GM12878 (cell line): ENCODE results near the gene TSPAN10. TPM values are rescaled to one million over a fixed set of nuclear protein-coding genes. Genes with fewer than 3 reads are reported as not detected.

ENCODE experiments used
- ATAC-seq: fragments of 200-7000 bp; cut with Tn5 transposase; 3 replicates; pipeline ENCODE4 v1.9.1; 2020; ENCODE audit warnings: mild to moderate bottlenecking, moderate library complexity
- BruUV-seq: library from RNA; stranded (reverse); fragments of 400-500 nt; replicated peaks from 2 replicates; lab custom pipeline; 2021; lab: Mats Ljungman, UMichigan
- CTCF ChIA-PET: fragments of 300-600 bp; sonication (Branson Sonifier 250); formaldehyde crosslinking; extraction: SDS; loops from one replicate; lab custom pipeline; 2021; ENCODE audit warnings: inconsistent platforms; lab: Yijun Ruan, JAX
- POLR2A ChIA-PET: fragments of 350-600 bp; formaldehyde crosslinking; extraction: SDS; loops from one replicate; lab custom pipeline; 2021; ENCODE audit warnings: inconsistent platforms; lab: Charles Lee
- RAD21 ChIA-PET: fragments of 300-600 bp; sonication (Branson Sonifier 250); formaldehyde crosslinking; loops from one replicate; lab custom pipeline; 2023; ENCODE audit warnings: antibody characterized with exemption; ENCODE audit not compliant: unreplicated experiment; lab: Charles Lee
- SMC1A ChIA-PET: fragments of 300-600 bp; sonication (Branson Sonifier 250); formaldehyde crosslinking; loops from one replicate; lab custom pipeline; 2023; ENCODE audit not compliant: unreplicated experiment, uncharacterized antibody; lab: Charles Lee
- DNase-seq: peaks from one replicate; pipeline ENCODE4 v3.0.0-alpha.2; 2011; ENCODE audit warnings: low read depth, low spot score
- FAIRE-seq: peaks from 3 replicates; lab custom pipeline; 2011; peaks lifted over from hg19 to GRCh38; lab: Jason Lieb, UNC
- H2AFZ ChIP-seq: 2 replicates; pipeline ENCODE4 v1.6.0; 2011; ENCODE audit warnings: low read depth, low read length, control low read depth; ENCODE audit not compliant: control insufficient read depth
- H3K27ac ChIP-seq: 2 replicates; pipeline ENCODE4 v1.5.1; 2011; ENCODE audit warnings: control low read depth; ENCODE audit not compliant: control insufficient read depth, insufficient read depth
- H3K27me3 ChIP-seq, 2 experiments: replicated peaks in 1 of 2; 2 replicates each; pipeline versions ENCODE4 v1.6.0 to v1.6.1; 2011; ENCODE audit warnings: low read length in 1 of 2; ENCODE audit not compliant: control insufficient read depth in 2 of 2, insufficient read depth in 2 of 2
- H3K36me3 ChIP-seq, 2 experiments: 2 replicates each; pipeline ENCODE4 v1.5.1; 2011; ENCODE audit warnings: low read length in 1 of 2; ENCODE audit not compliant: control insufficient read depth in 2 of 2, insufficient read depth in 2 of 2
- H3K4me1 ChIP-seq: 2 replicates; pipeline ENCODE4 v1.6.1; 2011; ENCODE audit warnings: mild to moderate bottlenecking, low read length, moderate library complexity, mixed read lengths; ENCODE audit not compliant: control insufficient read depth, insufficient read depth
- H3K4me2 ChIP-seq: 2 replicates; pipeline ENCODE4 v1.6.0; 2011; ENCODE audit warnings: control low read depth; ENCODE audit not compliant: control insufficient read depth, insufficient read depth
- H3K4me3 ChIP-seq: fragments of 200-600 bp; sonication (generic); 2 replicates; pipeline ENCODE4 v1.5.1; 2016
- H3K79me2 ChIP-seq: 2 replicates; pipeline ENCODE4 v1.6.0; 2011; ENCODE audit warnings: low read length; ENCODE audit not compliant: control insufficient read depth, insufficient read depth
- H3K9ac ChIP-seq: 2 replicates; pipeline ENCODE4 v1.8.0; 2011; ENCODE audit warnings: low read length, control low read depth, mixed read lengths; ENCODE audit not compliant: control insufficient read depth, insufficient read depth
- H3K9me3 ChIP-seq: replicated peaks from 3 replicates; pipeline ENCODE4 v1.5.1; 2011; ENCODE audit warnings: mild to moderate bottlenecking, low read length; ENCODE audit not compliant: control insufficient read depth, insufficient read depth
- H4K20me1 ChIP-seq: 2 replicates; pipeline ENCODE4 v1.6.0; 2011; ENCODE audit not compliant: control insufficient read depth, insufficient read depth
- HDGF ChIP-seq: fragments of 450-650 bp; IDR thresholded peaks from 2 replicates; pipeline ENCODE4 v1.6.1; 2016; ENCODE audit warnings: antibody characterized with exemption
- JUND ChIP-seq: IDR thresholded peaks from 2 replicates; pipeline ENCODE4 v1.6.1; 2012; ENCODE audit warnings: low read depth, mild to moderate bottlenecking, low read length, improper control_type of control experiment, moderate library complexity
- NBN ChIP-seq: fragments of 450-650 bp; IDR thresholded peaks from 2 replicates; pipeline ENCODE4 v1.6.1; 2016
- RAD21 ChIP-seq: IDR thresholded peaks from 2 replicates; pipeline ENCODE4 v1.6.1; 2011; ENCODE audit warnings: mild to moderate bottlenecking, low read depth, low read length, moderate library complexity; ENCODE audit not compliant: insufficient read depth
- RFX5 ChIP-seq: IDR thresholded peaks from 2 replicates; pipeline ENCODE4 v1.6.1; 2011; ENCODE audit warnings: low read depth, low read length, improper control_type of control experiment
- SMAD5 ChIP-seq: IDR thresholded peaks from 2 replicates; pipeline ENCODE4 v1.6.1; 2016; ENCODE audit warnings: antibody characterized with exemption, low read depth
- STAT3 ChIP-seq: IDR thresholded peaks from 2 replicates; pipeline ENCODE4 v1.6.1; 2011; ENCODE audit warnings: low read depth, low read length, improper control_type of control experiment
- YY1 ChIP-seq: IDR thresholded peaks from 2 replicates; pipeline ENCODE4 v1.6.1; 2011; ENCODE audit warnings: low read depth, mild to moderate bottlenecking, low read length
- WGBS: methylation state at CpG from one replicate; pipeline ENCODE4 v1.1.6; 2016; ENCODE audit warnings: low lambda C conversion rate; ENCODE audit not compliant: insufficient replicate concordance, insufficient coverage; ENCODE audit errors: missing lambda C conversion rate; 5-methylcytosine and 5-hydroxymethylcytosine counted together
- in situ Hi-C: fragments of 300-500 bp; cut with MboI; formaldehyde crosslinking; loops from 9 replicates; pipeline ENCODE4 v1.14.3; 2018; ENCODE audit warnings: mixed read lengths
- intact Hi-C: fragments of 100-400 bp; cut with micrococcal nuclease; formaldehyde crosslinking; loops from one replicate; pipeline ENCODE4 v1.14.2; 2022; ENCODE audit not compliant: unreplicated experiment
- polyA plus RNA-seq, 11 experiments: library from polyadenylated mRNA; depleted of rRNA in 4 of 11; unstranded in 6 of 11; stranded (reverse) in 5 of 11; fragments of >200 nt; fragmentation: Nextera tagmentation in 4 of 11; fragmentation: Illumina TruSeq in 1 of 11; extraction: Ambion mirVana in 4 of 11; extraction: Trizol in 1 of 11; gene quantifications; 1 replicate in 1 of 11; 2 replicates in 10 of 11; pipeline versions ENCODE4 v1.2.1 to v1.2.3, GENCODE V29; 2011 to 2016; ENCODE audit warnings: inconsistent platforms in 2 of 11, missing spikeins in 2 of 11, low read depth in 1 of 11
- total RNA-seq, 4 experiments: library from RNA; depleted of rRNA in 3 of 4; stranded (reverse); fragments of >200 nt in 3 of 4; fragmentation: Illumina TruSeq in 1 of 4; extraction: Trizol in 1 of 4; gene quantifications; 2 replicates each; pipeline versions ENCODE4 v1.2.1 to v1.2.3, GENCODE V29; 2013 to 2021
- TF ChIP-seq, protein P1 (sequence below): fragments of 450-650 bp; IDR thresholded peaks from 2 replicates; pipeline ENCODE4 v1.6.1; 2016; ENCODE audit warnings: mild to moderate bottlenecking
- TF ChIP-seq, protein P2 (sequence below): fragments of 450-650 bp; conservative IDR thresholded peaks from 2 replicates; pipeline ENCODE4 v1.6.1; 2017; ENCODE audit warnings: mild to moderate bottlenecking, moderate library complexity

TSPAN10 gene
- total and polyA plus RNA-seq, 10 of the 15 experiments (the other 5 are each of a cell fraction or from before 2014, with no cell fraction given) = 0.13 to 0.82 (median 0.43) TPM

DNA sequence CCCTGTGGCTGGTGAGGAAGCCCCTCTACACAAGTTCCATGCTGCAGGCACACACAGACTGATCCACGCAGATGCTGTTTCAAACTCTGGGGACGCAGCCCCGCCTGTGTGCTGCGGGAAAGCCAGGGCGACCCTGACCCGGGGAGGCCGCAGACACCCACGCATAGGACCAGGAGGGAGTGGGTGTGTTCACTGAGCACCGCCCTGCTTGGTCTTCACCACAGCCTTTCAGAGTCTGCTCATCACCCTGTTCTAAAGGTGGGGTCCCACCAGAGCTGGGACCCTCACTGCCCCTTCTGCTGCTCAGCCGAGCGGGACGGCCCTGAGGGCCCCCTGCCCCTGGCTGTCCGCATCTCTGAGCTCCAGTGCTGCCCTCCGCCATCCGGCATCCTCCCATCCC, 7.5 kb downstream of the TSPAN10 start:
- ATAC-seq = no peak
- no peak for TF ChIP-seq HDGF
- TF ChIP-seq, protein P1, sequence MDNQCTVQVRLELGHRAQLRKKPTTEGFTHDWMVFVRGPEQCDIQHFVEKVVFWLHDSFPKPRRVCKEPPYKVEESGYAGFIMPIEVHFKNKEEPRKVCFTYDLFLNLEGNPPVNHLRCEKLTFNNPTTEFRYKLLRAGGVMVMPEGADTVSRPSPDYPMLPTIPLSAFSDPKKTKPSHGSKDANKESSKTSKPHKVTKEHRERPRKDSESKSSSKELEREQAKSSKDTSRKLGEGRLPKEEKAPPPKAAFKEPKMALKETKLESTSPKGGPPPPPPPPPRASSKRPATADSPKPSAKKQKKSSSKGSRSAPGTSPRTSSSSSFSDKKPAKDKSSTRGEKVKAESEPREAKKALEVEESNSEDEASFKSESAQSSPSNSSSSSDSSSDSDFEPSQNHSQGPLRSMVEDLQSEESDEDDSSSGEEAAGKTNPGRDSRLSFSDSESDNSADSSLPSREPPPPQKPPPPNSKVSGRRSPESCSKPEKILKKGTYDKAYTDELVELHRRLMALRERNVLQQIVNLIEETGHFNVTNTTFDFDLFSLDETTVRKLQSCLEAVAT = no peak
- TF ChIP-seq NBN = no peak
- no peak for TF ChIP-seq RFX5
- TF ChIP-seq, protein P2, sequence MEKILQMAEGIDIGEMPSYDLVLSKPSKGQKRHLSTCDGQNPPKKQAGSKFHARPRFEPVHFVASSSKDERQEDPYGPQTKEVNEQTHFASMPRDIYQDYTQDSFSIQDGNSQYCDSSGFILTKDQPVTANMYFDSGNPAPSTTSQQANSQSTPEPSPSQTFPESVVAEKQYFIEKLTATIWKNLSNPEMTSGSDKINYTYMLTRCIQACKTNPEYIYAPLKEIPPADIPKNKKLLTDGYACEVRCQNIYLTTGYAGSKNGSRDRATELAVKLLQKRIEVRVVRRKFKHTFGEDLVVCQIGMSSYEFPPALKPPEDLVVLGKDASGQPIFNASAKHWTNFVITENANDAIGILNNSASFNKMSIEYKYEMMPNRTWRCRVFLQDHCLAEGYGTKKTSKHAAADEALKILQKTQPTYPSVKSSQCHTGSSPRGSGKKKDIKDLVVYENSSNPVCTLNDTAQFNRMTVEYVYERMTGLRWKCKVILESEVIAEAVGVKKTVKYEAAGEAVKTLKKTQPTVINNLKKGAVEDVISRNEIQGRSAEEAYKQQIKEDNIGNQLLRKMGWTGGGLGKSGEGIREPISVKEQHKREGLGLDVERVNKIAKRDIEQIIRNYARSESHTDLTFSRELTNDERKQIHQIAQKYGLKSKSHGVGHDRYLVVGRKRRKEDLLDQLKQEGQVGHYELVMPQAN = no peak
- no peak for TF ChIP-seq STAT3
- no peak for TF ChIP-seq YY1
- TF ChIP-seq JUND = no peak
- TF ChIP-seq RAD21 = no peak
- no peak for TF ChIP-seq SMAD5
- TF ChIP-seq, all 136 proteins: peak for 0
- intact Hi-C loops = no loop called here
- H3K4me2 ChIP-seq = no peak overlapping the region
- H4K20me1 ChIP-seq = no peaks in the 10 kb centered on the region
- FAIRE-seq = no peak
- H3K9ac ChIP-seq = no peak overlapping the region
- no peak overlapping the region for H3K4me3 ChIP-seq
- H2AFZ ChIP-seq = no peak overlapping the region
- RAD21 ChIA-PET = no interaction called here
- SMC1A ChIA-PET = no interaction called here
- no peak for DNase-seq
- POLR2A ChIA-PET = interaction anchor here (0.5 kb wide), 1 partner anchor 203 kb away, joined by 3 read pairs; no protein-coding TSS in a partner anchor
- 65% methylated on average over 15 of the region's 15 CpGs for WGBS
- no peaks in the 10 kb centered on the region for H3K36me3 ChIP-seq
- CTCF ChIA-PET = no interaction called here
- H3K27me3 ChIP-seq = no peaks in the 10 kb centered on the region; a peak in 2 of 4 replicates
- H3K79me2 ChIP-seq = no peaks in the 10 kb centered on the region
- BruUV-seq = no TSS peak
- H3K9me3 ChIP-seq = peaks cover 6% of the 10 kb centered on the region; the same call in 2 of the 3 replicates
- no peak overlapping the region for H3K27ac ChIP-seq
- H3K4me1 ChIP-seq = no peaks in the 10 kb centered on the region
- in situ Hi-C loops = no loop called here
